ENCODE results near the gene OSBPL10. TPM values are rescaled to one million over a fixed set of nuclear protein-coding genes. Genes with fewer than 3 reads are reported as not detected.

OSBPL10 gene
- total RNA-seq, 1 donor from 2014 or later: 6.4 TPM

- Histone ChIP-seq H3K27me3 (ENCODE audit: low read depth) (no peaks in the 10 kb centered on the region), H3K36me3 (no peaks in the 10 kb centered on the region), H3K4me1 (peaks cover 21% of the 10 kb centered on the region), H3K27ac (replicated peaks) (no peak overlapping the region), H3K4me3 (no peak overlapping the region), H3K9me3 (replicated peaks) (no peaks in the 10 kb centered on the region)
- no peak for TF ChIP-seq CTCF (IDR thresholded peaks at IDR 0.05; ENCODE audit: borderline replicate concordance)
- DNase-seq: no peak
- intact Hi-C loops (cut with micrococcal nuclease): no loop called here
Observed at GRCh38 chr3:31973081-31973480, 8.0 kb downstream of the OSBPL10 start.

- TF ChIP-seq CTCF (IDR thresholded peaks at IDR 0.05; ENCODE audit: borderline replicate concordance): no peak
- no peaks in the 10 kb centered on the region for H3K9me3 ChIP-seq (replicated peaks)
- no peak overlapping the region for H3K27ac ChIP-seq (replicated peaks)
- H3K36me3 ChIP-seq: no peaks in the 10 kb centered on the region
- no peaks in the 10 kb centered on the region for H3K27me3 ChIP-seq (ENCODE audit: low read depth)
- no peak for DNase-seq
- intact Hi-C loops (cut with micrococcal nuclease): no loop called here
- no peak overlapping the region for H3K4me3 ChIP-seq
- peaks cover 30% of the 10 kb centered on the region for H3K4me1 ChIP-seq
Observed at GRCh38 chr3:31971607-31972006, 9.5 kb downstream of the OSBPL10 start.

- H3K27ac ChIP-seq (replicated peaks): peak overlapping the region; percentile 65
- no peaks in the 10 kb centered on the region for H3K27me3 ChIP-seq (ENCODE audit: low read depth)
- H3K9me3 ChIP-seq (replicated peaks): no peaks in the 10 kb centered on the region
- no peak for DNase-seq
- intact Hi-C loops (cut with micrococcal nuclease): no loop called here
- peaks cover 30% of the 10 kb centered on the region for H3K4me1 ChIP-seq
- no peak overlapping the region for H3K4me3 ChIP-seq
- H3K36me3 ChIP-seq: no peaks in the 10 kb centered on the region
- TF ChIP-seq CTCF (IDR thresholded peaks at IDR 0.05; ENCODE audit: borderline replicate concordance): no peak
Observed at GRCh38 chr3:31968927-31969418, 12.1 kb downstream of the OSBPL10 start.

- no peak for TF ChIP-seq CTCF (IDR thresholded peaks at IDR 0.05; ENCODE audit: borderline replicate concordance)
- DNase-seq: no peak
- no peaks in the 10 kb centered on the region for H3K36me3 ChIP-seq
- H3K4me3 ChIP-seq: no peak overlapping the region
- H3K27ac ChIP-seq (replicated peaks): peak overlapping the region; percentile 65
- no peaks in the 10 kb centered on the region for H3K9me3 ChIP-seq (replicated peaks)
- peaks cover 29% of the 10 kb centered on the region for H3K4me1 ChIP-seq
- H3K27me3 ChIP-seq (ENCODE audit: low read depth): no peaks in the 10 kb centered on the region
- intact Hi-C loops (cut with micrococcal nuclease): no loop called here
Observed at GRCh38 chr3:31968369-31968926, 12.6 kb downstream of the OSBPL10 start.

GRCh38 chr3:31967592-31967991, 13.5 kb downstream of the OSBPL10 start:
- Histone ChIP-seq H3K4me3 (no peak overlapping the region), H3K36me3 (no peaks in the 10 kb centered on the region), H3K27me3 (ENCODE audit: low read depth) (no peaks in the 10 kb centered on the region), H3K4me1 (peaks cover 21% of the 10 kb centered on the region), H3K9me3 (replicated peaks) (no peaks in the 10 kb centered on the region), H3K27ac (replicated peaks) (peak overlapping the region; percentile 65)
- DNase-seq: no peak
- intact Hi-C loops (cut with micrococcal nuclease): no loop called here
- TF ChIP-seq CTCF (IDR thresholded peaks at IDR 0.05; ENCODE audit: borderline replicate concordance): no peak

All from left ventricle myocardium inferior (tissue), 1 donor.